ENCODE results near the gene SLC6A20.

Gene SLC6A20

DNA sequence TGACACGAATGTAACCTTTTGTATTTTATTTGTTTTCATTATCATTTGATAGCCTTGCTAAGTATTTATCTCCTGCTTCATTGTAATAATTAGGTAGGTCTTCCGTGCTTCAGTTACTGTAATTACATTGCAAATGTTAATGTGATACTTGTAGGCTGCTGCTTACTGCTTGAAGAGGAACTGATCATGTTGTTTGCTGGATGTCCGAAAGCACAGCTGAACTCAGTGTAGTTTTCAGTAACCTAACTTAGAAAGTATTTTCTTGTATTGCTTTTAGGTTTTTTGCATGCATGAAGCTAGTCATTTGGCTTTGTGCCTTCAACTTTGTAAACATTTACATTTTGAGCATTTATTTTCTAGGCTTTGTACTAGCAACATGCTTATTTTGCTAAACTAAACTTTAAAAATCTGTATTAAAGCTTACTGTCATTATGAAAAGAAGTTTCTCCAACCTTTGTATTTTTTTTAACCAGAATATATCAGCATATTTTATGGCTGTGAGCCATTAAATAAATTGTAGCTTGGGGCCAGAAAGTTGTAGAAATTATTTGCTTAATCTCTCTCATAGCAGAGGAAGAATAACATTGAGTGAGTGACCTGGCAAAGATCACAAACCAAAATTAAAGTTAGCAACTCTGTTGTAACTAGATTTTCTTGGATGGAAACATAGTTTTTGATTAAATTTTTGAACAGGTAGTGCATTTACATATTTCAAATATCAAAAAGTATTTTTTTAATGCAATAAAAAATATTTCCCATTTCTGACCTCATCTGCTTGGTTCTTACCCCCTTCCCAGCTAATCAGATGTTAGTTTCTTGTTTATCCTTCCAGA lies 76.5 kb downstream of the SLC6A20 start:
- no peak for DNase-seq (ENCODE audit: low read depth in 2 of 2)

DNA sequence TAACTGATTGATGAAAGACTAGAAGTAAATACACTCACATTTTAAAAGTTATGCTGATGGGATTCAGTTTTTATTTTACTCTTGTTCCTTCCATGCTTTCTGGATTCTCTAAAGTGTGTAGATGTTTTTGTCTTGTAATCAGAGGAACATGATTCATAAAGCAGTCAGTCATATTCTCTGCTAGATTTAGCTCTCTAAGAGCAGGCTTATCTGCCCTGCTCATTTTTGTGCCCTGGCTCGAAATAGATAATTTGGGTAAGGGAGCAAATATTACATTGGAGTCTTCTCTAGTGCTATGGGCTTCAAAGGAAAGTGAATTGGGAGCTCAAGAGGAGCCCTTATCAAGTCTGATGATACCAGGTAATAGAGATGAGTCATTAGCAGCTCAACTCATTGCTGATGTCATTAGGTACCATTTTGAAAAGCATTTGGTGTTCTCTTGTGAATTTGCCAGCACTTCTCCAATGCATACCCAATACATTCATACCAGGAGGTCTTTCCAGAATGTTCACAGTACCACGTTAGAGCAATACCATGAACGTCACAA lies 79.5 kb downstream of the SLC6A20 start:
- no peak for DNase-seq (ENCODE audit: low read depth in 2 of 2)

- DNase-seq (ENCODE audit: low read depth in 2 of 2), result no peak
These were observed 80.4 kb downstream of the SLC6A20 start for GRCh38 chr3:45715945-45716344.

DNA sequence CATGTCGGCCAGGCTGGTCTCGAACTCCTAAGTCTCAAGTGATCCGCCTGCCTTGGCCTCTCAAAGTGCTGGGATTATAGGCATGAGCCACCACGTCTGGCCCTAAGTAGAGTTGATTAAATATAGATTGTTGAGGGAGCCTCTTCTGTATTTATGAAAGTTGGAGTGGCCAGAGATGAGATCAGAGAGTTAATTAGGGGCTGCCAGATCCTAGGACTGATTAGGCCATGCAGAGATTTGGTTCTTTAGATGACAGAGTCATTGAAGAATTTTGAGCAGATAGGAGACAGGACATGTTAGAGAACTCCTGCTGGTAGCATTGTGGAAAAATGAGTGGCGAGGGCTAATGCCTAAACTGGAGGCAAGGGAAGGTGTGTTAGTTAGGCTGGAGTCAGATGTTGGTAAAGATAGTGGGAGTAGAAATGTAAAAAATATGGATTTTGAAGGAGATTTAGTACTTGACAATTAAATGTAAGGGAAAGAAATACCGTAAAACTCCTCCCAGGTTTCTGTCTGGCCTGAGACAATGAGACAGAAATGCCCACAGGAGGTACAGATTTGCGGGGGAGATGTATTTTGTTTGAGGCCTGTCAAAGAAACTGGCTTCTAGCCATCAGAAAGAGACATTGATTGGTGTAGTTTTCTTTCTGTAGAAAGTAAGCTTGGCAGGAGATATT lies 83.8 kb downstream of the SLC6A20 start:
- DNase-seq (ENCODE audit: low read depth in 2 of 2), result no peak

DNA sequence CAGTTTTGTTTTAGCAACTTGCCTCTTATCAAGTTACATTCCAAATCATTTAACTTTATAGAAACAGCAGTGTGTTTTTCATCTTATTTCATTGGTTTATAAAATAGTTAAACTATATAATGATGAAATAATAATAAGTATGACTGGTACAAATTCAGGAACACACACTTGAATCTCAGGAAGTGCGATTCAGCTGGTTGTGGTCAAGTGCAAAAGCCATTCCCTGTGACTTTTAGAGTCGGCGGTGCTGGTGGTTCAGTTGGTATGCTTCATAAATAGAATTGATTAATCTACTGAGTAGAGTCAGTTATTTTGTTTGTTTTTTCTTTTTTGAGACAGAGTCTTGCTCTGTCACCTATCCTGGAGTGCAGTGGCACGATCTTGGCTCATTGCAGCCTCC lies 84.4 kb downstream of the SLC6A20 start:
- DNase-seq (ENCODE audit: low read depth in 2 of 2), result no peak

DNA sequence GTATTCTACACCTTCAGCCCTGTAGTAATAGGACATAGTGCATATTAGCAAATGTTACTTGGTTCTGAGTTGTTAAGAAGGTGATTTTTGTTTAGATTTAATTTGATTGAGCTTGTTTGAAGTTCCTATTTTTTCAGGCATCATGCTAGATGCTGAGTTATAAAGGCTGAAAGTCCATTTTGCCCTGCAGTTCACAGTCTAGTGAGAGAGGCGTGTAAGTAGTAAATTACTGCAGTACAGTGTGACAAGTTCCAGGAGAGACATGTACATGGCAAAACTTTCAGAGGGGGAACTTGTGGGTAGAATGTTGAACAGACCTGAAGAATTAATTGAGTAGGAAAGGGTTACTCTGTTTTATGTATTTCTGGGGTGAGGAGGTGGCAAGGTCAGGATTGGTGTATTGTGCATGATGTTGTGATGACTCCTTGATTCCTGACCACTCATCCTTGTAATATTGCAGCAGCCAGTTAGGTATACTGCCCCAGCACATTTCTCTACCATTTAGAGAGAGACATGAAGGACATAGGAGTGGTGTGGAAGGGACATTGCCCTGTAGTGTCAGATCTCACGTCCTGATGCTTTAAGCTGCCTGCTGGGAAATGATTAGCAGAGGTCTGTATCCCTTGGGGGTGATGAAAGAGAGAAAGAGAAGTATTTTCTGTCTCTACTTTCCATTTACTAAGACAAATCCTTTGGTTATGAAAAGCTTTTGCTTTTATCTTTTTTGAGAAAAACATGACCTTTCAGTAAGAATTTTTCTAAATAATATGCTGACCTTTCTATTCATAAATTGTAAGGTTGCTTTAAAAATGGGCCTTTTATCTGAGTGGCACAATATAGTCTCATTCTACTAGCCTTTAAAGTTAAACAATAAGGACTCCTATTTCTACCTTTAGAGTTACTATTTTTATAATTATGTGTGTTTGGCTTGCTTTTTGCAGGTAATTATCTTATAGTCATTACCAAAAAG lies 90.2 kb downstream of the SLC6A20 start:
- DNase-seq (ENCODE audit: low read depth in 2 of 2), result no peak
